GM21528 (cell line): ENCODE data around the gene FZD2.

Experiments
- ATAC-seq: cut with Tn5 transposase; IDR thresholded peaks from one replicate; pipeline ENCODE4 v1.9.1; 2021; ENCODE audit warnings: mild to moderate bottlenecking, moderate library complexity; ENCODE audit not compliant: unreplicated experiment, low FRiP score

The FZD2 gene

GRCh38 chr17:44604768-44605485 is 47.6 kb downstream of the FZD2 start:
- ATAC-seq: no peak

GRCh38 chr17:44606658-44607057 is 49.4 kb downstream of the FZD2 start:
- no peak for ATAC-seq

DNA sequence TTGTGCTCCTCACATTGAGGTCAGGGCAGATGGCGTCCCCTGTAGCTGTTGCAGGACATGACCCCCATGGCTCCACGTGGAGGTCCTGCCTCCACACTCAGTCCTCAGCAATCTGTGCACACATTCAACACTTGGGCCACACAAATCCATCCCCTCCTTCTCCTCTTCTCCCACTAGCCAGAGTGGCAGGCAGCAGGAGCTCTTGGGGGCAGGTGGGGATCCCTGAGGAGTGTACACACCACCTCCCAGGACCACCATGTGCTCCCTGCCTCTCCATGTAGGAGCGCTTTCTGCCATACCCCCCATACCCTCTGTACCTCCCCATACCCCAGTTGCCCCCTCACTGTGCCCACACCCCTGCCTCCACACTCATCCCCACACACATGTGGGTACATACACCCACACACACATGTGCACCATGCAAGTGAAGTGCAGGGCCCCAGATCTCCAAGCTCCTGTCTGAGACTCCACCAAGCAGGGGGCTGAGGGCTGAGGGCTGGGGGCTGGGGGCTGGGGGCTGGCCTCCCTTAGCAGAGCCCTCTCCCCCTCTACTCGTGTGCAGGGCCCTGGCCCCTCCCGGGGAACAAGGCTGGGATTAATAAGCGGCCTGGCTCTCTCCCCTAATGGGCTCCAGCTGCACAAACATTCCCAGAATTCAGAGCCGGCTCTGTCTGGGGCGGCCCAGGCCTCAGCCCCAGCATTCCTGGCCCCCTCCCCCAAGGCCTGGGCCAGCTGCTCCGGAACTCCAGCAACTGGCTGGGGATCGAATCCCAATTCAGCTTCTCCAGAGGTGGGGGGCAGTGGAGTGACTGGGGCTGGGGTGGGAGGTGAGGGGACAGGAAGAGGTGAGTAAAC is 50.8 kb downstream of the FZD2 start:
- no peak for ATAC-seq

GRCh38 chr17:44608727-44609435 is 51.6 kb downstream of the FZD2 start:
- ATAC-seq: no peak

DNA sequence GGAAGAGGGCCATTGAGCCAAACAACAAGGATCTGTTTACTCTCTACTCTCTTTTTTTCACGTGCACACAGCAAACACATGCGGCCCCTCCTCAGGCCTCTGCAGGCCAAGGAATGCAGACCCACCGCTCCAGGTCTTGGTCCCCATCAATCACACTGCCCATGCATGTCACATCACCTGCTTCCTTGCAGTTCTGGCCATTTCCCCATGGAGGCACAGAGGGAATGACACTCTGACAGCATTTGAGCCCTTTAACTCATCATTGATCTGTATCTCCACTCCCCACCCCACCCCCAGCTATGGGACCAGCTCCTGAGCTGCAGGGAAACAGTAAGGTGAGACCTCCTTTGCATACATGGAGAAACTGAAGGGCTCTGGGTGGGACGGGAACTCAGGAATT is 53.0 kb downstream of the FZD2 start:
- ATAC-seq: no peak
